Central memory CD8-positive, alpha-beta T cell (primary cell): ENCODE measurements around the gene EPS8L1.

Experiments used
- ATAC-seq: fragments of 150-1000 bp; cut with Tn5 transposase; replicated peaks from 2 replicates; pipeline ENCODE4 v1.10.0; 2022; ENCODE audit warnings: mild to moderate bottlenecking, moderate FRiP score, moderate number of reproducible peaks; ENCODE audit not compliant: poor library complexity, severe bottlenecking; ENCODE audit errors: extremely low read depth
- DNase-seq, 2 donors: peaks; one replicate each; pipeline ENCODE4 v3.0.0; 2021; ENCODE audit warnings: low spot score in 2 of 2
- H3K27ac Mint-ChIP-seq: one replicate; pipeline ENCODE4 v1.8.0; 2022; ENCODE audit warnings: low read depth, mild to moderate bottlenecking, moderate library complexity, mixed read lengths
- H3K27me3 Mint-ChIP-seq: one replicate; pipeline ENCODE4 v1.8.0; 2022; ENCODE audit warnings: mixed read lengths
- H3K36me3 Mint-ChIP-seq: one replicate; pipeline ENCODE4 v1.8.0; 2022; ENCODE audit warnings: mild to moderate bottlenecking, moderate library complexity, mixed read lengths; ENCODE audit not compliant: insufficient read depth
- H3K4me1 Mint-ChIP-seq: one replicate; pipeline ENCODE4 v1.8.0; 2022; ENCODE audit warnings: mixed read lengths
- H3K4me3 Mint-ChIP-seq: one replicate; pipeline ENCODE4 v1.8.0; 2022; ENCODE audit warnings: mild to moderate bottlenecking, moderate library complexity, mixed read lengths
- H3K9me3 Mint-ChIP-seq: one replicate; pipeline ENCODE4 v1.8.0; 2022; ENCODE audit warnings: mixed read lengths

Gene EPS8L1

GRCh38 chr19:55085923-55086715, 10.4 kb downstream of the EPS8L1 start:
- Mint-ChIP-seq H3K36me3 (peaks cover 13% of the 10 kb centered on the region), H3K4me1 (peaks cover 37% of the 10 kb centered on the region), H3K4me3 (no peak overlapping the region), H3K27ac (no peak overlapping the region), H3K27me3 (peaks cover 50% of the 10 kb centered on the region), H3K9me3 (no peaks in the 10 kb centered on the region)
- ATAC-seq: no peak
- no peak for DNase-seq

- H3K36me3 Mint-ChIP-seq: peaks cover 13% of the 10 kb centered on the region
- DNase-seq (no peak), ATAC-seq (no peak)
- H3K27ac Mint-ChIP-seq: no peak overlapping the region
- peaks cover 32% of the 10 kb centered on the region for H3K4me1 Mint-ChIP-seq
- H3K9me3 Mint-ChIP-seq: no peaks in the 10 kb centered on the region
- H3K4me3 Mint-ChIP-seq: peak overlapping the region; percentile 45
- peaks cover 50% of the 10 kb centered on the region for H3K27me3 Mint-ChIP-seq
These were observed 11.3 kb downstream of the EPS8L1 start for GRCh38 chr19:55086730-55087541.

DNA sequence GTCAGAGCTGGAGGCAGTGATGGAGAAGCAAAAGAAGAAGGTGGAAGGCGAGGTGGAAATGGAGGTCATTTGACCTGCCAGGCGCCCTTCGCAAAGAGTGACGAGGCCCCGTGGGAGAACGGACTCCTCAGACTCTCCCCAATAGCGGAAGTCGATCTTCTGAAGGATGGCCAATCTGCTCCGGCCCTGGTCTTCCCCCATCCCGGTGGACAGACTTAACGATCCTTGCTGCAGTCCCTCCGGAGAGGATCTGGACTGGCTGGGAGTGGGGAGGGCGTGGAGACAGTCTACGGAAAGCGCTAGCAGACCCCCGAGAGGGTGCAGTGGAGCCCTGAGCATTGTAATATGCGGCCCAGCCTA, 11.9 kb downstream of the EPS8L1 start:
- Mint-ChIP-seq H3K27me3 (peaks cover 44% of the 10 kb centered on the region), H3K9me3 (no peaks in the 10 kb centered on the region), H3K4me1 (peaks cover 28% of the 10 kb centered on the region), H3K4me3 (peak overlapping the region; percentile 45), H3K36me3 (peaks cover 10% of the 10 kb centered on the region), H3K27ac (no peak overlapping the region)
- ATAC-seq (no peak), DNase-seq (no peak)

DNA sequence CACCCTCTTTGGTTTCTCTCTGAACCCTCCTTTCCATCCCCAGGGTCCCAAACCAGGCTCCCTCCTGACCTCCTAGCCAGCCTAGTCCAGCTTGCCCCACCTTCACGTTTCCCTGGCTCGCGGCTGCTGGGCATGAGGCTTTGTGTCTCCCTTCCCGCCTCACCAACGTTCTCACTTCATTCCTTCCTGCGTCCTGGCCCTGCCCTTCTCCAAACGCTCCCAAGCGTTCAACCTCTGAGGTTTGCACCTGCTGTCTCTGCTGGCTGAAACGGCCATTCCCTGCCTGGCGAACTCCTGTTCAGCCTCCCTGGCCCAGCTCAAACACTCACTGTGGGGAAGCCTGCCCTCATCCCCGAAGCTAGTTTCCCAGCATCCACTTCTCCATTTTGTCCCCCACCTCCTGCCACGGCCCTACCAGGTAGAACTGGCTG, 12.4 kb downstream of the EPS8L1 start:
- Mint-ChIP-seq H3K4me1 (peaks cover 25% of the 10 kb centered on the region), H3K27me3 (peaks cover 39% of the 10 kb centered on the region), H3K4me3 (peak overlapping the region; percentile 45), H3K27ac (peak overlapping the region; percentile 42), H3K36me3 (peaks cover 10% of the 10 kb centered on the region), H3K9me3 (no peaks in the 10 kb centered on the region)
- no peak for ATAC-seq
- no peak for DNase-seq

DNA sequence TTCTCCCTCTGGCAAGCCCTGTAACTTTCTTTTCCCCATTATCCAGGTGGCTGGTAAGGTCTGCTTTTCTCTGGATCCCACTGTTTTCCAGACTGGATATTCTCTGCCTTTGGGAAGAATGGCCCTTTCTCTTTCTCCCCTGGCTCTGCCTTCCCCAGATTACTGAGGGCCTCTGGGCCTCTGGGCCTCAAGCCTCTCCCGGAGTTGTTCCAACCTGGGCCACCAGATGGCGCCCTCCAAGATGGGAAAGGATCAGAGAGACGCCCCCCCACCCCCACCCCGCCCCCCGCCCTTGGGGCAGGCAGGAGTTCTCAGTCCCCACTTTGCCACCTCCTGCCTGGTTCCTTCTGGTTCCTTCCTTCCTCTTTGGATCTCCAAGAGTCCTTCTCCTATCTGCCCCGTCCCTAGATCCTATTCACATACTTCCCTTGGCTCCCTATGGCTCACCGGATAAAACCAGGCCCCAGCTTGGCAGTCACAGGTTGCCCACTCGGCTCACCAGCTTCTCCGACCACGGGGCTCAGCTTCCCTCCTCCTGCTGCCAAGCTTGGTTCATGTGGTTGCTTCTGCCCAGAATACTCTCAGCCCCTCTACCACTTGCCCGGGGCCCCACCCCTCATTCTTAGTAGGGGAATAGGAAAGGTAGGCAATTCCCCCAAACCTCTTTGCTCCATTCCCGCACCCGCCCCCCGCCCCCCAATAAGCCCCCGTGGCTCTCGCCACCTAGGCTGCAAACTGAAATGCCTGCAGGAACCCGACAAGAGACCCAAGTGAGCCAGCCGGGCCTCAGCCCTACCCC, 13.1 kb downstream of the EPS8L1 start:
- ATAC-seq (peak; percentile 57), DNase-seq (peak; percentile 52 to 78)
- H3K4me1 Mint-ChIP-seq: peaks cover 25% of the 10 kb centered on the region
- peaks cover 10% of the 10 kb centered on the region for H3K36me3 Mint-ChIP-seq
- peak overlapping the region; percentile 45 for H3K4me3 Mint-ChIP-seq
- H3K27me3 Mint-ChIP-seq: peaks cover 32% of the 10 kb centered on the region
- no peaks in the 10 kb centered on the region for H3K9me3 Mint-ChIP-seq
- peak overlapping the region; percentile 42 for H3K27ac Mint-ChIP-seq

DNA sequence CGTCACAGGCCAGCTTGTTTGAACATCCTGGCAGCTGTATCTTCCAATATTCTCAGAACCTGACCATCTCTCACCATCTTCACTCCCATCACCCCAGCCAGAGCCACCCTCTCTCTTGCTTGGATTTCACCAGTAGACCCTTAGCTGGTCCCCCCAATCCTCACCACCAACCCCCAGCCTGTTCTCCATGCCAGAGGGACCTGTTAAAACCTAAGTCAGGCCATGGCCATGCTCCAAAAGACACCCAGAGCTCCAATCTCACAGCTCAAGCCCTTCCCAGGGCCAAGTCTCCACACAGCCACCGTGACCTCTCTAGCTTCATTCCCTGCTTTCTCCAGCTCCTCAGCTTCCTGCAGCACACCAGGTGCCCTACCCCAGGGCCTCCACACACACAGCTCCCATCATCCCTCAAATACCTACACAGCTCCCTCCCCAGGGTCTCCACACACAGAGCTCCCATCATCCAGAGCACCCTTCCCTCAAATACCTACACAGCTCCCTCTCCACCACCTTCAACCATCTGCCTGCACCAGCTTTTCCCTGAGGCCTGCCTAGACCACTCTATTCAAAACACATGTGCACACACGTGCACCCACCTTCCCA, 13.8 kb downstream of the EPS8L1 start:
- peaks cover 9% of the 10 kb centered on the region for H3K36me3 Mint-ChIP-seq
- H3K4me3 Mint-ChIP-seq: no peak overlapping the region
- H3K27ac Mint-ChIP-seq: peak overlapping the region; percentile 5
- no peak for DNase-seq
- H3K9me3 Mint-ChIP-seq: no peaks in the 10 kb centered on the region
- peaks cover 25% of the 10 kb centered on the region for H3K27me3 Mint-ChIP-seq
- H3K4me1 Mint-ChIP-seq: peaks cover 25% of the 10 kb centered on the region
- ATAC-seq: no peak

GRCh38 chr19:55090564-55090963, 14.9 kb downstream of the EPS8L1 start:
- Mint-ChIP-seq H3K4me1 (peaks cover 25% of the 10 kb centered on the region), H3K27ac (no peak overlapping the region), H3K27me3 (peaks cover 19% of the 10 kb centered on the region), H3K4me3 (no peak overlapping the region), H3K9me3 (no peaks in the 10 kb centered on the region), H3K36me3 (peaks cover 14% of the 10 kb centered on the region)
- DNase-seq (no peak), ATAC-seq (no peak)

DNA sequence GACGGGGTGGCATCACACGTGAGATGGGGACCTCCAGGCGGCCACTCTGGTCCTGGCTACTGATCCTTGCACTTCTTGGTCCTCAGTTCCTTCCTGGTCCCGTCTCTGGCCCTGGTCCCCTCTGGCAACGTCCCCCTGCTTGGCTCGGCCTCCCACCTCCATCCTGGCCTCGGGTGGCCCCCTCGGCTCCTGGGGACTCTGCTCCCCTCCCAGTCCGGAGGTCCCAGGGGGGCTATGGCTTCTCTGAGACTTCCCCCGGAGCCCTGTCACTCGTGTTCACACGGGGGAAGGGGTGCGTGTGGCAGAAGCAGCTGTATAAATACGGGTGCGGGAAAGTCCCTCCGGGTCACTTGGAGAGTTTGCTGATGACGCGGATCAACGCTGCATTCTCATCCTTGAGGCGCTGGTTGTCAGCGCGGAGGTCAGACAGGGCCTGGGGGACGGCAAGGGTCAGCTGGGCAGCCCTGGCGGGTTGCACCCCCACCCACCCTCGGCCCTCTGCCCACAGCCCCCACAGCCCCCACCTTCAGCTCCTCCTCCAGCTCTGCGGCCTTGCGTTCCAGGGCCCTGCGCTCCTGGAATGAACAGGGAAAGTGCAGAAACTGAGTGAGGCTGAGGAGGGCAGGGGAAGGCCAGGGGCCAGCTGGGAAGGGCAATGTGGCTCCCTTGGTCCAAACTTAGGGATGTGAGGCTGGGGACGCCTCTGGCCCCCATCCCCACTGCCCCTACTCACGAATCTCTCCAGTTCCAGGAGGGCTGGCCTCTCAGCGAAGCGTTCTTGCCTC, 15.6 kb downstream of the EPS8L1 start:
- no peak overlapping the region for H3K27ac Mint-ChIP-seq
- DNase-seq (no peak), ATAC-seq (no peak)
- peaks cover 14% of the 10 kb centered on the region for H3K36me3 Mint-ChIP-seq
- H3K27me3 Mint-ChIP-seq: peaks cover 19% of the 10 kb centered on the region
- no peak overlapping the region for H3K4me3 Mint-ChIP-seq
- no peaks in the 10 kb centered on the region for H3K9me3 Mint-ChIP-seq
- peaks cover 25% of the 10 kb centered on the region for H3K4me1 Mint-ChIP-seq

GRCh38 chr19:55091955-55092354, 16.3 kb downstream of the EPS8L1 start:
- Mint-ChIP-seq H3K9me3 (no peaks in the 10 kb centered on the region), H3K27ac (no peak overlapping the region), H3K27me3 (peaks cover 19% of the 10 kb centered on the region), H3K4me1 (peaks cover 25% of the 10 kb centered on the region), H3K36me3 (peaks cover 14% of the 10 kb centered on the region), H3K4me3 (no peak overlapping the region)
- ATAC-seq (no peak), DNase-seq (no peak)

GRCh38 chr19:55092423-55093318, 17.0 kb downstream of the EPS8L1 start:
- peaks cover 14% of the 10 kb centered on the region for H3K36me3 Mint-ChIP-seq
- no peak for ATAC-seq
- no peaks in the 10 kb centered on the region for H3K9me3 Mint-ChIP-seq
- H3K4me1 Mint-ChIP-seq: peaks cover 19% of the 10 kb centered on the region
- peaks cover 13% of the 10 kb centered on the region for H3K27me3 Mint-ChIP-seq
- H3K4me3 Mint-ChIP-seq: no peak overlapping the region
- DNase-seq: no peak
- no peak overlapping the region for H3K27ac Mint-ChIP-seq
